HG03439 (cell line): ENCODE data around the gene AMMECR1.
A peak's percentile ranks its signal among the peaks of the same experiment; 100 is the strongest.

Experiments
- ATAC-seq: cut with Tn5 transposase; IDR thresholded peaks from one replicate; pipeline ENCODE4 v1.9.1; 2021; ENCODE audit warnings: mild to moderate bottlenecking, moderate library complexity; ENCODE audit not compliant: unreplicated experiment

Gene AMMECR1

GRCh38 chrX:110311437-110312230 is 6.3 kb downstream of the AMMECR1 start:
- no peak for ATAC-seq

- ATAC-seq, result peak; percentile 79
Measured at GRCh38 chrX:110310896-110311295, 7.0 kb downstream of the AMMECR1 start.

GRCh38 chrX:110310000-110310790 is 7.7 kb downstream of the AMMECR1 start:
- no peak for ATAC-seq

- no peak for ATAC-seq
Measured at GRCh38 chrX:110308220-110308619, 9.7 kb downstream of the AMMECR1 start.

- no peak for ATAC-seq
Measured at GRCh38 chrX:110304884-110305283, 13.0 kb downstream of the AMMECR1 start.

- no peak for ATAC-seq
Measured at GRCh38 chrX:110304371-110304770, 13.5 kb downstream of the AMMECR1 start.

- no peak for ATAC-seq
Measured at GRCh38 chrX:110302975-110303374, 14.9 kb downstream of the AMMECR1 start.

- ATAC-seq, result no peak
Measured at GRCh38 chrX:110301194-110301593, 16.7 kb downstream of the AMMECR1 start.

- no peak for ATAC-seq
Measured at GRCh38 chrX:110294087-110294486, 23.8 kb downstream of the AMMECR1 start.

- ATAC-seq, result no peak
Measured at GRCh38 chrX:110293658-110294057, 24.2 kb downstream of the AMMECR1 start.

GRCh38 chrX:110287605-110288004 is 30.3 kb downstream of the AMMECR1 start:
- ATAC-seq, result no peak

- ATAC-seq, result no peak
Measured at GRCh38 chrX:110286106-110286505, 31.8 kb downstream of the AMMECR1 start.

GRCh38 chrX:110284159-110284558 is 33.7 kb downstream of the AMMECR1 start:
- ATAC-seq, result no peak

- no peak for ATAC-seq
Measured at GRCh38 chrX:110282922-110283321, 35.0 kb downstream of the AMMECR1 start.

- ATAC-seq, result no peak
Measured at GRCh38 chrX:110281377-110281776, 36.5 kb downstream of the AMMECR1 start.

- ATAC-seq, result no peak
Measured at GRCh38 chrX:110280954-110281353, 36.9 kb downstream of the AMMECR1 start.

- ATAC-seq, result no peak
Measured at GRCh38 chrX:110277609-110278008, 40.3 kb downstream of the AMMECR1 start.

GRCh38 chrX:110276778-110277177 is 41.1 kb downstream of the AMMECR1 start:
- peak; percentile 95 for ATAC-seq

- ATAC-seq, result no peak
Measured at GRCh38 chrX:110268886-110269285, 49.0 kb downstream of the AMMECR1 start.

- ATAC-seq, result no peak
Measured at GRCh38 chrX:110268395-110268794, 49.5 kb downstream of the AMMECR1 start.

GRCh38 chrX:110267874-110268273 is 50.0 kb downstream of the AMMECR1 start:
- no peak for ATAC-seq

GRCh38 chrX:110265661-110266060 is 52.2 kb downstream of the AMMECR1 start:
- no peak for ATAC-seq
